H9 (cell line): Measurements from ENCODE around the gene HSPBP1. TPM values are rescaled to one million over a fixed set of nuclear protein-coding genes. Genes with fewer than 3 reads are reported as not detected.

Source experiments
- DNase-seq: peaks from one replicate; pipeline ENCODE4 v3.0.0-alpha.2; 2017
- H2AFZ ChIP-seq: one replicate; pipeline ENCODE4 v1.6.1; 2013; ENCODE audit warnings: mild to moderate bottlenecking, low read length, control low read depth, moderate library complexity
- H2AK5ac ChIP-seq: 2 replicates; pipeline ENCODE4 v1.6.1; 2013; ENCODE audit warnings: low read length, control low read depth, mixed read lengths; ENCODE audit not compliant: insufficient read length
- H2BK120ac ChIP-seq: one replicate; pipeline ENCODE4 v1.6.1; 2013; ENCODE audit warnings: low read depth, mild to moderate bottlenecking, low read length, control low read depth, inconsistent platforms; ENCODE audit not compliant: poor library complexity, severe bottlenecking
- H2BK12ac ChIP-seq: 2 replicates; pipeline ENCODE4 v1.6.1; 2013; ENCODE audit warnings: low read length, control low read depth, mixed read lengths, low read depth; ENCODE audit not compliant: insufficient read length
- H2BK15ac ChIP-seq: 2 replicates; pipeline ENCODE4 v1.6.1; 2013; ENCODE audit warnings: low read depth, low read length, control low read depth
- H2BK20ac ChIP-seq: one replicate; pipeline ENCODE4 v1.6.1; 2013; ENCODE audit warnings: low read depth, mild to moderate bottlenecking, low read length, control low read depth, inconsistent platforms; ENCODE audit not compliant: poor library complexity, severe bottlenecking
- H2BK5ac ChIP-seq: 2 replicates; pipeline ENCODE4 v1.6.1; 2013; ENCODE audit warnings: low read length, control low read depth, mixed read lengths; ENCODE audit not compliant: insufficient read length
- H3K14ac ChIP-seq: 2 replicates; pipeline ENCODE4 v1.6.1; 2013; ENCODE audit warnings: low read length, control low read depth; ENCODE audit not compliant: insufficient read depth
- H3K18ac ChIP-seq: 2 replicates; pipeline ENCODE4 v1.6.1; 2013; ENCODE audit warnings: low read depth, mild to moderate bottlenecking, mixed read lengths, low read length, control low read depth; ENCODE audit not compliant: insufficient read length
- H3K23ac ChIP-seq: 2 replicates; pipeline ENCODE4 v1.6.1; 2013; ENCODE audit warnings: low read length, control low read depth, mixed read lengths, low read depth; ENCODE audit not compliant: insufficient read length
- H3K23me2 ChIP-seq: 2 replicates; pipeline ENCODE4 v1.6.1; 2013; ENCODE audit warnings: low read depth, mild to moderate bottlenecking, mixed read lengths, low read length, control low read depth; ENCODE audit not compliant: insufficient read length, poor library complexity, severe bottlenecking
- H3K27ac ChIP-seq: 2 replicates; pipeline ENCODE4 v1.5.1; 2013; ENCODE audit warnings: low read length, control low read depth, mixed read lengths, low read depth; ENCODE audit not compliant: insufficient read length
- H3K27me3 ChIP-seq: 2 replicates; pipeline ENCODE4 v1.6.1; 2013; ENCODE audit warnings: low read length, control low read depth, inconsistent platforms; ENCODE audit not compliant: insufficient read depth
- H3K4ac ChIP-seq: 2 replicates; pipeline ENCODE4 v1.6.1; 2013; ENCODE audit warnings: low read depth, mild to moderate bottlenecking, control low read depth, inconsistent platforms, low read length, moderate library complexity
- H3K4me1 ChIP-seq: 2 replicates; pipeline ENCODE4 v1.6.1; 2013; ENCODE audit warnings: low read length, control low read depth, inconsistent platforms; ENCODE audit not compliant: insufficient read depth
- H3K4me2 ChIP-seq: 2 replicates; pipeline ENCODE4 v1.6.1; 2013; ENCODE audit warnings: low read length, control low read depth, mixed read lengths; ENCODE audit not compliant: insufficient read length, insufficient read depth
- H3K56ac ChIP-seq: 2 replicates; pipeline ENCODE4 v1.6.1; 2013; ENCODE audit warnings: low read depth, mild to moderate bottlenecking, mixed read lengths, low read length, control low read depth; ENCODE audit not compliant: insufficient read length
- H3K79me1 ChIP-seq: 2 replicates; pipeline ENCODE4 v1.6.1; 2013; ENCODE audit warnings: low read depth, mild to moderate bottlenecking, moderate library complexity, low read length, control low read depth, inconsistent platforms; ENCODE audit not compliant: insufficient read depth, poor library complexity, severe bottlenecking
- H3K79me2 ChIP-seq: 2 replicates; pipeline ENCODE4 v1.6.1; 2013; ENCODE audit warnings: low read length, control low read depth, inconsistent platforms; ENCODE audit not compliant: insufficient read depth
- H3K9ac ChIP-seq: 2 replicates; pipeline ENCODE4 v1.6.1; 2013; ENCODE audit warnings: low read length, control low read depth, mixed read lengths; ENCODE audit not compliant: insufficient read length; ENCODE audit errors: extremely low read depth
- H3K9me3 ChIP-seq: one replicate; pipeline ENCODE4 v1.6.1; 2013; ENCODE audit warnings: low read depth, low read length, inconsistent platforms; ENCODE audit not compliant: control insufficient read depth
- H3T11ph ChIP-seq: one replicate; pipeline ENCODE4 v1.6.1; 2013; ENCODE audit warnings: mild to moderate bottlenecking, low read length, control low read depth, inconsistent platforms
- H4K20me1 ChIP-seq: one replicate; pipeline ENCODE4 v1.6.1; 2013; ENCODE audit not compliant: control insufficient read depth, insufficient read length, insufficient read depth
- H4K5ac ChIP-seq: 2 replicates; pipeline ENCODE4 v1.6.1; 2013; ENCODE audit warnings: low read depth, mild to moderate bottlenecking, mixed read lengths, low read length, control low read depth; ENCODE audit not compliant: insufficient read length
- H4K8ac ChIP-seq: replicated peaks from 2 replicates; pipeline ENCODE4 v1.6.1; 2013; ENCODE audit warnings: low read length, control low read depth, mixed read lengths, low read depth; ENCODE audit not compliant: insufficient read length
- H4K91ac ChIP-seq: 2 replicates; pipeline ENCODE4 v1.6.1; 2013; ENCODE audit warnings: low read depth, mild to moderate bottlenecking, moderate library complexity, mixed read lengths, low read length, control low read depth; ENCODE audit not compliant: insufficient read length
- H3K27ac Mint-ChIP-seq, 3 experiments: 2 replicates in 2 of 3; 3 replicates in 1 of 3; pipeline ENCODE4 v1.8.0; 2020 to 2021; ENCODE audit warnings: mixed read lengths in 3 of 3, mild to moderate bottlenecking in 1 of 3, moderate library complexity in 1 of 3
- H3K27me3 Mint-ChIP-seq: 2 replicates; pipeline ENCODE4 v1.8.0; 2021; ENCODE audit warnings: low read depth, mild to moderate bottlenecking, moderate library complexity, mixed read lengths
- H3K36me3 Mint-ChIP-seq, 3 experiments: 2 replicates in 2 of 3; 3 replicates in 1 of 3; pipeline ENCODE4 v1.8.0; 2020 to 2021; ENCODE audit warnings: low read depth in 3 of 3, mixed read lengths in 3 of 3; ENCODE audit not compliant: insufficient read depth in 1 of 3
- H3K4me1 Mint-ChIP-seq, 2 experiments: 2 replicates each; pipeline ENCODE4 v1.8.0; 2020; ENCODE audit warnings: mixed read lengths in 2 of 2
- H3K4me3 Mint-ChIP-seq, 2 experiments: 2 replicates in 1 of 2; 3 replicates in 1 of 2; pipeline ENCODE4 v1.8.0; 2020 to 2021; ENCODE audit warnings: mild to moderate bottlenecking in 2 of 2, mixed read lengths in 2 of 2, moderate library complexity in 1 of 2
- H3K9me3 Mint-ChIP-seq, 2 experiments: 2 replicates in 1 of 2; 3 replicates in 1 of 2; pipeline ENCODE4 v1.8.0; 2020; ENCODE audit warnings: mild to moderate bottlenecking in 2 of 2, mixed read lengths in 2 of 2, moderate library complexity in 1 of 2
- CTCF ChIP-seq: fragments of 200-600 bp; sonication (generic); conservative IDR thresholded peaks from 3 replicates; pipeline ENCODE4 v1.8.0; 2021; ENCODE audit warnings: antibody characterized with exemption, mild to moderate bottlenecking
- WGBS: extraction: QIAGEN DNeasy Blood & Tissue Kit; methylation state at CpG from one replicate; pipeline ENCODE4 v1.1.7; 2013; ENCODE audit warnings: missing lambda C conversion rate, low lambda C conversion rate, mixed read lengths; ENCODE audit not compliant: insufficient read length; ENCODE audit errors: extremely low coverage; 5-methylcytosine and 5-hydroxymethylcytosine counted together
- total RNA-seq: library from RNA; stranded (reverse); gene quantifications from 2 replicates; pipeline ENCODE4 v1.2.1, GENCODE V29; 2021

HSPBP1 gene
- total RNA-seq, 1 experiment from 2014 or later, result 47.4 TPM

GRCh38 chr19:55303477-55303876, 23.6 kb upstream of the HSPBP1 start:
- H3T11ph ChIP-seq, result no peak overlapping the region

More at GRCh38 chr19:55303477-55303876, 23.6 kb upstream of the HSPBP1 start:
- Histone ChIP-seq H4K91ac (no peak overlapping the region), H3K4me1 (peaks cover 3% of the 10 kb centered on the region; the same call in 1 of the 2 replicates), H4K5ac (no peak overlapping the region), H2BK12ac (no peak overlapping the region), H2AFZ (no peak overlapping the region), H3K18ac (no peak overlapping the region), H2BK15ac (no peak overlapping the region), H4K20me1 (no peaks in the 10 kb centered on the region), H2BK120ac (no peak overlapping the region), H2BK20ac (no peak overlapping the region), H3K27me3 (no peaks in the 10 kb centered on the region), H4K8ac (no peak overlapping the region), H3K23ac (no peak overlapping the region), H3K23me2 (no peaks in the 10 kb centered on the region), H3K79me2 (no peaks in the 10 kb centered on the region), H3K14ac (no peak overlapping the region), H3K27ac (no peak overlapping the region), H3K56ac (no peak overlapping the region), H2AK5ac (no peak overlapping the region), H3K9ac (no peak overlapping the region), H3K79me1 (no peaks in the 10 kb centered on the region), H3K4ac (no peak overlapping the region), H3K9me3 (no peaks in the 10 kb centered on the region), H3K4me2 (no peak overlapping the region), H2BK5ac (no peak overlapping the region)
- no peak for TF ChIP-seq CTCF
- no peak overlapping the region for H3K4me3 Mint-ChIP-seq
- peak overlapping the region in 1 of 3 experiments; percentile 55; a peak in 1 of 7 replicates for H3K27ac Mint-ChIP-seq
- H3K27me3 Mint-ChIP-seq, result no peaks in the 10 kb centered on the region; the same call in 1 of the 2 replicates
- no CpG with 5 or more reads among the region's 11 CpGs for WGBS
- peaks cover 43 to 69% (median 69%) of the 10 kb centered on the region in 3 experiments; a peak in 6 of 7 replicates for H3K36me3 Mint-ChIP-seq
- peaks cover 15 to 26% of the 10 kb centered on the region in 2 experiments for H3K4me1 Mint-ChIP-seq
- H3K9me3 Mint-ChIP-seq, result no peaks in the 10 kb centered on the region
- DNase-seq, result no peak
